ENCODE results near the gene OR3A1.

GRCh38 chr17:3256575-3256974, 41.6 kb downstream of the OR3A1 start:
- TF ChIP-seq CTCF (IDR thresholded peaks at IDR 0.05 in 8 of 11, conservative IDR thresholded peaks at IDR 0.05 in 3 of 11) (no peak), POLR2A (IDR thresholded peaks at IDR 0.05) (no peak), POLR2AphosphoS5 (IDR thresholded peaks at IDR 0.05) (no peak)

Data from spleen (tissue), 7 donors.